HG02798 (cell line): Measurements from ENCODE around the gene SDC4.

Source experiments
- ATAC-seq: cut with Tn5 transposase; IDR thresholded peaks from one replicate; pipeline ENCODE4 v1.9.1; 2021; ENCODE audit warnings: mild to moderate bottlenecking; ENCODE audit not compliant: unreplicated experiment, poor library complexity

SDC4 gene, protein sequence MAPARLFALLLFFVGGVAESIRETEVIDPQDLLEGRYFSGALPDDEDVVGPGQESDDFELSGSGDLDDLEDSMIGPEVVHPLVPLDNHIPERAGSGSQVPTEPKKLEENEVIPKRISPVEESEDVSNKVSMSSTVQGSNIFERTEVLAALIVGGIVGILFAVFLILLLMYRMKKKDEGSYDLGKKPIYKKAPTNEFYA

DNA sequence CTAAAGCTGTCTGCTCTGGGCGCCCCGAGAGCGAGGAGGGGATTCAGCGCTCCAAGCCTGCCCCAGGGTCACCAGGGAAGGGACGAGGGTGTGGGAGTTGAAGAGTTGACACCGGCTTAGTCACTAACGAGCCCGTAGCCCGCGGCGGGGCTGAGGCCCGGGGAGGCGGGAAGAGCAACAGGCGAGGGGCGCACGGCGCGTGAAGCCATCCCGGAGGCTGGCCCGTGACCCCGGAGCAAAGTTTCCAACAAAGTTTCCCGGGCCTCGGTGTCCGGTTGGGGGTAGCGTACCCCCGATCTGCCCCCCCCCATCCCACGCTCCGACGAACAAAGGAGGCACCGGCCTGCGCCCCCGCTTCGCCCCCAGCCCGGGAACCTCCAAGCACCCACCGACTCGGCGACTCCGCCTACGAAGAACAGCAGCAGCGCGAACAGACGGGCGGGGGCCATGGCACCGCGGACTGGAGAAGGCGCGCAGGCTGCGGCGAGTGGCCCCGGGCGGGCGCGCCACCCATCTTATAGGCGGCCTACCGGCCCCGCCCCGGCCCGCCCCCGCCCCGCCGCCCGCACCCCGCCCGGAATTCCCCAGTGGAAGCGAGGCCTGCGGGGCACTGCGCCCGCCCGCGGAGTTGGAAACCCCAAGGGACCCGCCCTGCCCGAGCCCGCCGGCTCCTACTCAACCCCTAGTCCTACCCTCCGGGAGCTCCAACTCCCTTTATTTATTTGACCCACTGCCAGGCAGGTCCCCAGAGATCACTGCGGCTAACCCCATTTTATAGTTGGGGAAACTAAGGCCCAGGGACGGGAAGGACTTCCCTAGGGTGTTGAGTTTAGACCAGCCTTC, at the start of gene SDC4:
Gene SDC4, minus strand, starts transcription at position 489 of the 843 bp plus-strand sequence. Its CDS starts 40 bp downstream, at position 449.
- peak; percentile 57 for ATAC-seq

DNA sequence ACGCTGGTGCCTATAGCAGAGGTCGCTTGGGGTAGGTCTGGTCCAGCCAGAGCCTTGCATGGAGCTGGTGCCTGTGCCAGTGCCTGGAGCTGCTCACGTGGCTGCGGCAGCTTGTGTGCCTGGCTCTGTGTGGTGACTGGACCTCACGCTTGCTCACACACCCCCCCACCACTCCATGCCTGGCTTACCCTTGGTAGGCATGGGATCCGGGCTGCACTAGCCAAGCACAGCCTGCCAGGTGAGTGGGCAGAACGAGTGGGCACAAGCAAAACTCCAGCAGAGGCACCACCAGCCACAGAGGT, 46.8 kb upstream of the SDC4 start:
- no peak for ATAC-seq

DNA sequence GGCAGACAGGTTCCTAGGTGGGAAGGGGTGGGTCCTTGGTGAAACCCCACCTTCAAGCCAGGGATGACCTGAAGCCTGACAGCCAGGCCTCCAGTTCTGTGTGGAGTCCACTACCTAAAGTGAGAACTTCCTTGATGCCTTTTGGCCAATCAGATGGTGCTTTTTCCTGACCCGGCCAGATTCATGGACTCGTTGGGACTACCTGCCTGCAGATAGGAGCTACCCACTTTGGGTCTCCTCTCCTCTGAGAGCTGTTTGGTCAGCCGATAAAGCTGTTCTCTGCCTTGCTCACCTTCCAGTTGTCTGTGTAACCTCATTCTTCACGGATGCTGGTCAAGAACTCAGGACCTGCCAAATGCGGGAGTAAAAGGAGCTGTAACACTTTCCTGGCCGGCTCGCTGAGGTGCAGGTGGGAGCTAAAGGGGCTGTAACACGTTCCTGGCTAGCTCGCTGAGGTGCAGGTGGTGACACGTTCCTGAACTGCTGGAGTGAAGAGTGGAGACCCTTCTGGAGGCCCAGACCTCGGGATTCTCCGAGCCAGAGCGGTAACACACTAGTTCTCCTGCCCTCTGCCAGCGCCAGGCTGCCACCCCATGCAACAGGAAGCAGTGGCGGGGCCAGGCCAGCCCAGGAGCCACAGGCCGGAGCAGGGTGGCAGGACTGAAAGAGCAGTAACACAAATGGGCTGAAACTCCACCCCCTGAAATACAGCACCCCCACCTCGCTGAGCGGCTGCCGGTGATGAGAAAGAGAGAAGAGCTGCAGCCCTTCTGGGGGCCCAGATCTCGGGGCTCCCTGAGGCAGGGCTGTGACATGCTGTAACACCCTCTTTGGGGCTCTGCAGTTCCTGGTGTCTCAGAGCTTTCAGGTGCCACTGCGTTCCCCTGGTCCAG, 46.2 kb upstream of the SDC4 start:
- no peak for ATAC-seq

DNA sequence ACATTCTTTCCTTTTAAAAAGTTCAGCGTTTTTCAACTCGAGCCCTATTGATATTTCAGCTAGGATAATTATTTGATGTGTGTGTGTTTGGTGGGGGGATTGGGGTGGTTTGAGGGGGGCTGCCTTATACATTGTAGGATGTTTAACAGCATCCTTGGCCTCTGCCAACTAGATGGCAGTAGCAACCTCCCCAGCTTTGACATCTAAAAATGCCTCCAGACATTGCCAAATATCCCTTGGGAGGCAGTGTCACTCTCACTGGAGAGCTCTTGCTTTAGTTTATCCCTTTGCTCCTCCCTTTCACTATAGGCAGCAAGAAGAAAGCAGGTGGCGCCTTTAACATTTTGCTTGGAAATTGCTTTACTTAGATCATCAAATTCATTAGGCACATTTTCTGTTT, 44.5 kb upstream of the SDC4 start:
- no peak for ATAC-seq

DNA sequence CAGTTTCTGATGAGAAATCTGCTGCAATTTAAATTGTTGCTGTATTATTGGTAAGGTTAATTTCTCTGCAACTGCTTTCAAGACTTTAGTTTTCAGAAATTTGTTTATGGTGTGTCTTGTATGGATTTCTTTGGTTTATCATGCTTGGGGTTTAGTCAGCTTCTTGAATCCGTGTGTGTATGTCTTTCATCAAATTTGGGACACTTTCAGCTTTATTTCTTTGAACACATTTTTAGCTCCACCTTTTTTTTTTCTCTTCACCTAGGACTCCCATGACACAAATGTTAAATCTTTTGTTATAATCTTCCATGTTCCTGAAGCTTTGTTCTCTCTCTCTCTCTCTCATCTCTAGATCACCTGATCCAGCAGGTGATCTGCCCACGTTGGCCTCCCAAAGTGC, 43.3 kb upstream of the SDC4 start:
- no peak for ATAC-seq

DNA sequence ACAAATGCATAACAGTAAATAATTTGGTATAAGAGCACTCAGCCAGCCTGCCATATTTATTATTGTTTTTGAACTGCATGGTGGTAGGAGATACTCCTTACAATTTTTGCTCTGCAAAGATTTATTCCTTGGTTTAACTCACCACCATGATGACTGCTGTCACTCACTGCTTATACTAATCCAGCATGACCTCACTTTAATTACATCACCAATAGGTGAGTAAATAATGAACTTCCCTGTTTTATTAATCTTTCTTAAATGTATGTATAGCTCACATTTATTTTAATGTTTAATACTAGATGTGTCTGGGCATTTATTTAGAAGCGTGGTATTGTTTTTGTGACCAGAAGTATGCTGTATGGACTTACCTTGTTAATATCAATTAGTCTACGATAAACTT, 42.7 kb upstream of the SDC4 start:
- ATAC-seq, result no peak

DNA sequence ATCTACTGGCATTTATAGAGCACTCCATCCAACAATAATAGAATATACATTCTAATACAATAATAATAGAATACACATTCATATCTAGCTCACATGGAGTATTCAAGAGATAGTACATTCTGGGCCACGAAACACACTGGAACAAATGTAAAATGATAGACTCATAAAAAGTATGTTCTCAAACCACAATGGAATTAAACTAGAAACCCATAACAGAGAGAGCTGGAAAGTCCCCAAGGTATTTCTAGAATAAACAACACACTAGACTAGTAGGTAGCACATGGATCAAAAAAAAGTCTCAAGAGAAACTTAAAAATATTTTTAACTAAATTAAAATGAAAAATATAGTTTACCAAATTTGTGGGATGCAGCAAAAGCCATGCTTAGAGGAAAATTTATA, 39.0 kb upstream of the SDC4 start:
- ATAC-seq, result no peak

DNA sequence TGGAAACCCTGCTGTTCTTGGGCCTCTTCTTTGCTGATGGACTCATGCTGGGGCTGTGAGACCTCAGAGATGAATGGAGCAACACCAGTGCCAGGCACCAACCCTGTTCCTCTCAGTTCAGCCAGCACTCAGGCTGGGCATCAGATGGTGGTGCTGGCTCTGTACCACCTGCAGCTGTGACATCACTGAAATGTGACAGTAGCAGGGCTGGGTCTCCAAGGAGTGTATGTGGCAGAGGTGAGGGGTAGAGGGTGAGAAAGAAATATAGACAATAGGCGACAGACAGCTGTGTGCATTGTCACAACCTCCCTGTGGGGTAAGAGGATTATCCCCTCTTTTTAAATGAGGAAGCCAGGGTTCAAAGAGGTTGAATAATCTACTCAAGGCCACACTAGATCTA, 30.0 kb upstream of the SDC4 start, which contains the start of gene TP53TG5:
Gene TP53TG5, minus strand, starts transcription at position 135 of the 400 bp plus-strand sequence. Its CDS starts 89 bp downstream, at position 46.
- ATAC-seq, result no peak

DNA sequence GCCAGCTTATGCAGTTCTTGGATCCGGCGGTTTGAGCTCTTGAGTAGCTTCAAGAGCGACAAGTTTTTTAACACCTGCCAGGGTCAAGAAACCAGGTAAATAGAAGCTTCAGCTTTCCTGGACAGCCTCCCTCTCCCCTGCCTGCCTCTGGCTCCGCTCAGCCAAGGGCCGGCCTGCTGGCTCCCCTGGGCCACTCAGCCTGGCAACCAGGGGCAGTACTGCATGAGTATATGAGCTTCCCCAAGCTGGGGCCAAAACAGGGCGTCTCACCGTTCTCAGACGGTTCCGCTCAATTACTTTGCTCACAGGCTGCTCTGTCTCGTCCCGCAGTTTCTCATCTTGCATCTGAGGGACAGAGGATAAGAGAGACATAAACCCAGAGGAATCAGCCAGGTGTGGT, 29.0 kb upstream of the SDC4 start:
- no peak for ATAC-seq

DNA sequence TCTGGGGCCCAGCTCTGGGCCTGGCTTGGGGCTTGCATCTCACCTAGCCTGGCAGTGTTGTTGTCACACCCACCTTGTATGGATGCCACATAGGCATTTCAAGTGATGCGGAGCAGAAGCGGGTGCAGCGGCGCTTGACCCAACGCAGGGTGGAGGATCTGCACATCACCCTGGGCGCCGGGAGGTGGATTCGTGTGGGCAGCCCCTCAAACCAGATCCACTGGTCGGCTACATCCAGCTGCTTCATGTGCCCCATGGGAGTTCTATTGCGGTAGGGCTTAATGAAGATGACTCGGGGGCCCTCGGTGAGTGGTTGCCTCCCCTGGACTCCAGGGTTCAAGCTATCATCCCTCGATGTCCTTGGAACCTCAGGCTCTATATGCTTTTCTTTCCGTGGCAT, 26.7 kb upstream of the SDC4 start:
- ATAC-seq, result no peak

DNA sequence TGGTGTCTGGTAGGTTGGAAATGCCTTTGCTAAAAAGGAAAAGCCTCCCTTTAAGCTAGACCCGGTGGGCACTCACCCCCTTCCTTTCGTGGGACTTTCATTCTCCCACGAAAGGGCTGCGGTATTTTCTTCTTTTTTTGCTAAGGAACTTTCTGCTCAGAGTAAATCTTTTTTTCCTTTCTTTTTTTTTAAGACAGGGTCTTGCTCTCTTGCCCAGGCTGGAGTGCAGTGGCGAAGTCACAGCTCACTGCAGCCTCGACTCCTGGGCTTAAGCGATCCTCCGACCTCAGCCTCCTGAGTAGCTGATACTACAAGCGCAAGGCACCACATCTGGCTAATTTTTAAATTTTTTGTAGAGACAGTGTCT, 25.9 kb upstream of the SDC4 start:
- no peak for ATAC-seq

DNA sequence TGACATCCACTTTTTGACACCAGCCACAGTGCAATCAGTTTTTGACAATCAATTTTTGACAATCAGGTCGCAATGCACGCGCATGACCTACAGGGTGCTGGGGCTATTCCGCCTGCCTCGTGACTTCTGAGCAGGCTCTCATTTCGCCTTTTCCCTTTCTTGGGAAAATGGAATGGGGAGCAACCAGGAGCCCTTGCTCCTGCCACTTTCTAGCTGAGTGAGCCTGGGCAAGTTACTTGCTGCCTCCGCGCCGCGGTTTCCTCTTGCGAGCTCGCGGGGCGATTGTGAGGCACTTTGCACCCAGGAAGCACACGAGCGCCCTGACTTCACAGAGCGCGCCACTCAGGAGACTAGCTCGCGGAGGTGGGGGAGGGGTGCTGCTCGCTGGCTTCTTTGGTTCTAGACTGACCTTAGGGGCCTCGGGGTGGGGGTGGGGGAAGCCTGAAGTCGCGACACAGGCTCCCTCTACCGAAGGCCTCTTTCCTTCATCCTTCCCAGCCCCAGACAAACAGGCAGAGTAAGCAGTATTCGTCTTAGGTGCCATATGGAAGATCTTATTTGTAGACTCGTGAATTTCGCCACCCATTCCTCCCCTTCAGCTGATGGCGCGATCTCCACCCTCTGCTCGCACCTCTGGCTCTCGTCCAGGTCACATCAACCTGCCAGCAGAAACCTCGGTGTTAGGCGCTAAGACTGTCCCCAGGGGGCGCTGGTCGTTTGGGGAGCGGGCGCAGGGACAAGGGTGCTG, 25.3 kb upstream of the SDC4 start:
- ATAC-seq, result peak; percentile 82

DNA sequence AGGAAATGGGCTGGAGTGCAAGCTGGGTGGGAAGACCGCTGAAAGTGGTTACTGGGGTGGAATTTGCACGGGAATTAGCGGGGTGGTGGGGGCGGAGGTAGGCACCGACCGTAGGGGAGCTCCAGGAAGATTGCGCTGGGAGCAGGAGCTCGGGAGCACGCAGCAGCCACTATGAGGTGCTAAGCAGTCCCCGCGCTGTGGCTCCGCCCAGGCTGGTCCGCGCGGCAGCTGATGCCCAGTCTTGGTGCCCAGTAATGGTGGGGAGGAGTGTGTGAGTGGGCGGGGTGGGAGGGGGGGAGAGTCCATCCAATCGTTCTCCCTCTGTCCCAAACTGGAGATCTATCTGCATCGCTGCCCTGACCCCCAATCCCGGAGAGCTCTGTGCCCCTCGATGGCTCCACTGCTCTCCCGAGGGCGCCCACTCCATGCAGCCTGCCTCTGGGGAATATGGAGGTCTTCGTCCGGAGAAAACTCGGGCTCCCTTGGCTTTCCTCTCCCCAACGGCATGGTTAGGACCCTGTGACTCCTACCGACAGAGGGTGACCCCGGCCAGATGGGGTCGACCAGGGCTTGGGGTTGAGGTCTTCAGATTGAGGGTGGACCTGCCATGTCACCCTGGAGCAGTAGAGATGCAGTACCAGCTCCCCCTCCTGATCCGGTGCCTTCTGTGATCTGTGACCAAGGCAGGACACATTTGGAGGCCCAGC, 24.6 kb upstream of the SDC4 start:
- ATAC-seq, result no peak

DNA sequence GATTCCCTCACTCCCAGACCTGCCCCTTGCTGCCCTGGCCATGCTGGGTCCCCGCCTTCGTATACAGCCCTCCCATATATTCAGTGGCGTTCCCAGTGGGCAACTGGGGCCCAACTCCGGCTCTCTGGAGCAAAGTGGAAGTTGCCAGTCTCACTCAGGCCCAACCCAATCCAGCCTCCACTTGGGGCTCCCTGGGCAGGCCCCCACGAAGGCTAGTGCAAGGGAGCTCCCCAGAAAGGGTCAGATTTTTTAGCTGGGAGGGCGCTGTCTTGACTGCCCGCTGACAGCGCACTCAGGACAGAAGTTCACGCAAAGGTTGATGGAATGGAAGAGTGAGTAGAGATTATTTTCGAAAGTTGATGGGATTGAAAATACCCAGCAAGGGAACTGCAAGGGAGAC, 24.0 kb upstream of the SDC4 start:
- no peak for ATAC-seq

DNA sequence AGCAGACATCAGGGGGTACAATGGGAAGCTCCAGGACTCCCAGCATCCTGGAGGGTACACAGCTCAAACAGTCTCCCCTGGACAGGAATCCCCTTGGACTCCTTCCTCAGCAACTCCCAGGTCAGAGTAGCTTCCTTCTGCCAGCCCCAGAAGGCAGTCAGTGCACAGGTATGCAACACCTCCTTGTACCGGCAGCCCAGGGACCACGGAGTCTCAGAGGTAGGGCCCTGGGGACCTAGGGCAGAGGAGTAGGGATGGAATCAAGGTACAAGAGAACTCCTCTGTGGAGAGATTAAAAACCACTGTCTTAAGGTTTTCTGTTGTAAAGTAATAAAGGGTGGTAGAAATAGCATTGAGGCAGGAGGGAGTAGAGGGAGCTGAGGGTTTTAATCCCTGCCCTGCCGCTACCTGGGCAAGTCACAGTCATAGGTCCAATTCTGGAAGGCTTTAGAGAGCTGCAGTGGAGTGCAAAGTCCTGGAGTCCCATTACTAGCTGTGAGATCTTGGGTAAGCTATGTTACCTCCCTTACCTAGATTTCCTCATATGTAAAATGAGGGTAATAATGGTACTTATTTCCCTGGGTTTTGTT, 22.4 kb upstream of the SDC4 start:
- no peak for ATAC-seq

DNA sequence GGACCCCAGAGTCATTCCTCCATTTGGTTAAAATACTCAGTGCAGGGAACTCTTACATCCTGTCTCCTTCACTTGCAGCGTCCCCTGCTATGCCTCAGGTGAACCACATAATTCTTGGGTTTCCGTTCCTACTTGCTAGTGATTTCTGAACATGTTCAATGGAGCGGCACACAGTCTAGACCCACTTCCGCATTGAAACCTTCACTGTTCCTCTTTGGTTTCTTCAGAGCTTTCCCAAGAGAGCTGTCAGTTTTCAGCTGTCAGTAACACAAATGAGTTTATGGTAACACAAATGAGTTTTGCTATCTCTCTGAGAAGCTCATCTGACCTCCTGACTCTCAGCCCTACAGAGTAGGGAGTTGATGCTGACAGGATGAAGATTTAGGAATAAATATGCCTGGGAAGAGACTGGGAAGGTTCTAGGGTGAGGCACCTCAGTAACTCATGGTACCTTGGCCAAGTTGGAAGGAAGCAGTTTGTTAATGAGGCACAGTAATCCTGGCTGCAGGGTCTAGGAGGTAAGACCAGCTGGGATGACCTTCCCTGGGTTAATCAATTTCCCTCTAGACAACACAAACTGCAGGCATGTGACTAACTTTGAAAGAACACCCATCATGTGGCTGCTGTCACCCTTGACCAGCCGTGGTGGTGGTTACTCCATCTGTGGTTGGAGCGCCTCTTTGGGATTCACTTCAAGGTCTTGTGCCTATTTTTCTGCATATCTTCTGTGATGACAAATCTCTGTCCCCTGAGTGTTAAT, 20.2 kb upstream of the SDC4 start:
- ATAC-seq, result peak; percentile 88

DNA sequence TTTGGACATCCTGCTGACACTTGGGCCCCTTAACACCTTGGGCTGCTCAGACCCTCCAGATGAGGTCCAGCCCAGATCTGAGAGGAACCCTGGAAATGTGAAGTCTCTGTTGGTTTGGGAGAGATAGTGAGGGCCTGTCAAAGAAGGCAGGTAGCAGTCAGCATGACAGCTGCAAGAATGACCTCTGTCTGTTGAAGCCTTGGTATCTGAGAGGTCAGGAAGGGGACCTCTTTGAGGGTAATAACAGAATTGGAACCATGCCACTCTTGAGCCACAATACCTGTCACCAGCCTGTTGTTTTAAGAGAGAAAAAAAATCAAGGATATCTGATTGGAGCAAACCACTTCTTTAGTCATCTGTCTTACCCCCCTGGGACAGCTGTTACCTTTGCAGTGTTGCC, 18.9 kb upstream of the SDC4 start:
- no peak for ATAC-seq

DNA sequence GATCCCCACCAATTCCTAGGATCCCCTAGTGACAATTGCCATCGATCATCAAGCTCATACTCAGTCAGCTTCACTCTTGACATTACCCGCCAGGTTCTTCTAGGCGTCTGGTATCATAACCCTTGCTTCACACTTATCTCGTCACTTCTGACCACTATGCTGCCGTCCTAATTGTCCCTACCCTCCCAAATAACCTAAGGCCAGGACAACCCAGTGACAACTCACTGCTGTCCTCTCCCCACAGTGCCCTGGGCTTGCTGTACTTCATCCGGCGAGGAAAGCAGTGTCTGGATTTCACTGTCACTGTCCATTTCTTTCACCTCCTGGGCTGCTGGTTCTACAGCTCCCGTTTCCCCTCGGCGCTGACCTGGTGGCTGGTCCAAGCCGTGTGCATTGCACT, 18.4 kb upstream of the SDC4 start:
- ATAC-seq, result no peak

DNA sequence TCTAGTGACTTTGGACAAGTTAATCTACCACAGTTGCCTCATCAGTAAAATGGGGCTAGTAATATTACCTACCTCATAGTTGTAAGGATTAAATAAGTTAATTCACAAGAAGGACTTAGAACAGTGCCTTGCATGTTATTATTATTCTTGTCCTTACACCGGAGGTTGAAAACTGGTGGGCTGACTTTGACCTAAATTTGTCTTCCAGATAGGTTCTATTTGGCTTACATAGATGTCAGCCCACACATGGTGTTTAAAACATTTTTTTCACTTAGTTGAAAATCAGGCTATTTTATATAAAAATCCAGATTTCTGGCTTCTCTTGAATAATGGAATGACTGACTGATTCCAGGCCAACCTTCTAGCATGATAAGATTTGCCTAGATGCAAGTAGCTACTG, 18.0 kb upstream of the SDC4 start:
- no peak for ATAC-seq
